Thyroid gland (tissue), 4 donors: ENCODE measurements around the gene CCND3. TPM values are rescaled to one million over a fixed set of nuclear protein-coding genes. Genes with fewer than 3 reads are reported as not detected.

Source experiments
- DNase-seq, 2 donors: peaks; one replicate each; pipeline ENCODE4 v3.0.0-alpha.2; 2019
- H3K27ac ChIP-seq, 3 donors: fragments of 200-600 bp; sonication (generic); 1 replicate in 2 of 3; 2 replicates in 1 of 3; pipeline ENCODE4 v1.5.1; 2016 to 2019; ENCODE audit warnings: mild to moderate bottlenecking in 1 of 3, moderate library complexity in 1 of 3
- H3K27me3 ChIP-seq: fragments of 200-600 bp; sonication (generic); one replicate; pipeline ENCODE4 v1.5.1; 2019
- H3K36me3 ChIP-seq, 2 donors: fragments of 200-600 bp; sonication (generic); one replicate each; pipeline ENCODE4 v1.5.1; 2016 to 2019
- H3K4me1 ChIP-seq, 2 donors: fragments of 200-600 bp; sonication (generic); one replicate each; pipeline ENCODE4 v1.5.1; 2017 to 2019
- H3K4me3 ChIP-seq, 3 donors: fragments of 200-600 bp; sonication (generic); replicated peaks in 1 of 3; 1 replicate in 2 of 3; 2 replicates in 1 of 3; pipeline ENCODE4 v1.5.1; 2016; ENCODE audit warnings: mild to moderate bottlenecking in 1 of 3
- H3K9me3 ChIP-seq: fragments of 200-600 bp; sonication (generic); one replicate; pipeline ENCODE4 v1.5.1; 2017
- POLR2A ChIP-seq, 2 donors: fragments of 450-650 bp; IDR thresholded peaks; one replicate each; pipeline ENCODE4 v1.6.1; 2017; ENCODE audit warnings: antibody characterized with exemption in 2 of 2, mild to moderate bottlenecking in 2 of 2, moderate library complexity in 1 of 2
- WGBS, 2 donors: methylation state at CpG; one replicate each; pipeline ENCODE4 v1.1.5; 2017; 5-methylcytosine and 5-hydroxymethylcytosine counted together
- intact Hi-C: fragments of 100-400 bp; cut with DNase I; formaldehyde crosslinking; loops from one replicate; pipeline ENCODE4 v1.15.1; 2023
- total RNA-seq, 4 donors: library from RNA; depleted of rRNA; stranded (reverse); fragments of >200 nt; gene quantifications; one replicate each; pipeline ENCODE4 v1.2.3, GENCODE V29; 2016
- TF ChIP-seq, protein P1 (sequence below), 6 experiments: fragments of 200-600 bp in 3 of 6; fragments of 450-650 bp in 3 of 6; sonication (generic) in 3 of 6; IDR thresholded peaks; one replicate each; pipeline ENCODE4 v1.5.1; 2016 to 2019; ENCODE audit warnings: antibody characterized with exemption in 6 of 6, mild to moderate bottlenecking in 2 of 6, inconsistent platforms in 1 of 6, moderate library complexity in 1 of 6

Gene CCND3
- total RNA-seq, 4 donors from 2014 or later = 103 to 204 (median 166) TPM

DNA sequence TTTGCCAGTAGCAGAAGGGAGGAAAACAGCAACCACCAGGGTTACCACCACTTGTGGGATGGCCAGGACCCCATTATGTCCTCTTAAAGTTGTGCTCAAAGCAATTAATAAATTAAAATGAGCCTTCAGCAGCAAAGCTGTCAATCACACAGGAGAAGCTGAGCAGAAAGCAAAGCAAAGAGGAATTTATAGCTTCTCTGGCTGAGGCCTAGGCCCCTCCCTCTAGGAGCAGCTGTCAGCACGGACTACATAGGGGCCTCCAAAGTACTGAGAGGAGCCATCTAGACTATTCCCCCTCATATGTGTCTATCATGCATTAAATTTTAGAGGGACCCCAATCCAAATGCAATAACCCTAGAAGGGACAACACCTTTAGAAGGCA lies 6.4 kb downstream of the CCND3 start:
- no peak overlapping the region for H3K4me3 ChIP-seq
- H3K27ac ChIP-seq = no peak overlapping the region
- no peak for DNase-seq
- WGBS, 2 donors = 83 to 100% methylated on average over 1 of the region's 1 CpG
- peaks cover 9 to 27% of the 10 kb centered on the region in 2 donors for H3K4me1 ChIP-seq
- intact Hi-C loops = loop anchor here (5.0 kb wide), 2 partner anchors 88 to 107 kb away; no protein-coding TSS in a partner anchor
- H3K36me3 ChIP-seq = peaks cover 43 to 51% of the 10 kb centered on the region in 2 donors
- TF ChIP-seq POLR2A (IDR thresholded peaks at IDR 0.05) = no peak
- TF ChIP-seq, protein P1, sequence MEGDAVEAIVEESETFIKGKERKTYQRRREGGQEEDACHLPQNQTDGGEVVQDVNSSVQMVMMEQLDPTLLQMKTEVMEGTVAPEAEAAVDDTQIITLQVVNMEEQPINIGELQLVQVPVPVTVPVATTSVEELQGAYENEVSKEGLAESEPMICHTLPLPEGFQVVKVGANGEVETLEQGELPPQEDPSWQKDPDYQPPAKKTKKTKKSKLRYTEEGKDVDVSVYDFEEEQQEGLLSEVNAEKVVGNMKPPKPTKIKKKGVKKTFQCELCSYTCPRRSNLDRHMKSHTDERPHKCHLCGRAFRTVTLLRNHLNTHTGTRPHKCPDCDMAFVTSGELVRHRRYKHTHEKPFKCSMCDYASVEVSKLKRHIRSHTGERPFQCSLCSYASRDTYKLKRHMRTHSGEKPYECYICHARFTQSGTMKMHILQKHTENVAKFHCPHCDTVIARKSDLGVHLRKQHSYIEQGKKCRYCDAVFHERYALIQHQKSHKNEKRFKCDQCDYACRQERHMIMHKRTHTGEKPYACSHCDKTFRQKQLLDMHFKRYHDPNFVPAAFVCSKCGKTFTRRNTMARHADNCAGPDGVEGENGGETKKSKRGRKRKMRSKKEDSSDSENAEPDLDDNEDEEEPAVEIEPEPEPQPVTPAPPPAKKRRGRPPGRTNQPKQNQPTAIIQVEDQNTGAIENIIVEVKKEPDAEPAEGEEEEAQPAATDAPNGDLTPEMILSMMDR (IDR thresholded peaks at IDR 0.05) = no peak
- H3K9me3 ChIP-seq = no peaks in the 10 kb centered on the region
- no peaks in the 10 kb centered on the region for H3K27me3 ChIP-seq

GRCh38 chr6:41934278-41935192 lies 7.1 kb downstream of the CCND3 start:
- TF ChIP-seq, protein P1 (IDR thresholded peaks at IDR 0.05) = no peak
- no peak for TF ChIP-seq POLR2A (IDR thresholded peaks at IDR 0.05)
- WGBS, 2 donors = 82 to 88% methylated on average over 7 of the region's 7 CpGs
- no peak for DNase-seq
- H3K4me3 ChIP-seq = no peak overlapping the region
- H3K9me3 ChIP-seq = no peaks in the 10 kb centered on the region
- intact Hi-C loops = loop anchor here (5.0 kb wide), 2 partner anchors 87 to 108 kb away; no protein-coding TSS in a partner anchor
- no peak overlapping the region for H3K27ac ChIP-seq
- H3K36me3 ChIP-seq = peaks cover 48 to 57% of the 10 kb centered on the region in 2 donors
- H3K4me1 ChIP-seq = peaks cover 3 to 20% of the 10 kb centered on the region in 2 donors
- no peaks in the 10 kb centered on the region for H3K27me3 ChIP-seq

GRCh38 chr6:41932378-41932777 lies 9.2 kb downstream of the CCND3 start:
- peak in 1 of 2 donors; percentile 3 for TF ChIP-seq POLR2A (IDR thresholded peaks at IDR 0.05)
- TF ChIP-seq, protein P1 (IDR thresholded peaks at IDR 0.05) = no peak
- 92 to 93% methylated on average over 10 to 15 of the region's 15 CpGs for WGBS, 2 donors
- Histone ChIP-seq H3K27ac (no peak overlapping the region), H3K4me3 (no peak overlapping the region), H3K9me3 (no peaks in the 10 kb centered on the region), H3K27me3 (no peaks in the 10 kb centered on the region), H3K4me1 (no peaks in the 10 kb centered on the region), H3K36me3 (peaks cover 54 to 74% of the 10 kb centered on the region in 2 donors)
- intact Hi-C loops = no loop called here
- DNase-seq = no peak

DNA sequence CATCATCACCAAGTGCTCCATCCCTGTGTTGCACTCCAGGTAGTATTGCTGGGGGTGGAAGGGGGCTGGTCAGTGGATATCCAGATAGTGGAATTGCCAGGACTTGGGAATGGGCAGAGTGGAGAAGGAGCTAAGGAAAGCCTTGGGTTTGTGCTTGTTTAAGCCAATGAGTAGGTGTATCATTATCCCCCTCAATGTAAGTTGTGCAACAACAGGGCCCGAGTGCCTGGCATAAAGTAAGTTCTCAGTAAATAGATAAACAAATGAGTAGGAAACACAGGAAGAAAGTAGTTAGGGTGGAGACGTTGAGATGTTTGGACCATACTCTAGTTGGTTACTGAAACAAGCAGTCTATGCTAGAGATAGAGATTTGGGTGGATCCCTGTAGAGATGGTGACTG lies 9.8 kb downstream of the CCND3 start:
- Histone ChIP-seq H3K4me3 (no peak overlapping the region), H3K4me1 (no peaks in the 10 kb centered on the region), H3K27ac (no peak overlapping the region), H3K9me3 (no peaks in the 10 kb centered on the region), H3K27me3 (no peaks in the 10 kb centered on the region), H3K36me3 (peaks cover 58 to 73% of the 10 kb centered on the region in 2 donors)
- no peak for DNase-seq
- intact Hi-C loops = no loop called here
- 72 to 75% methylated on average over 2 of the region's 2 CpGs for WGBS, 2 donors
- no peak for TF ChIP-seq POLR2A (IDR thresholded peaks at IDR 0.05)
- TF ChIP-seq, protein P1 (IDR thresholded peaks at IDR 0.05) = no peak

GRCh38 chr6:41929924-41930323 lies 11.7 kb downstream of the CCND3 start:
- intact Hi-C loops = no loop called here
- H3K9me3 ChIP-seq = no peaks in the 10 kb centered on the region
- no peak for DNase-seq
- no peak overlapping the region for H3K27ac ChIP-seq
- no peak overlapping the region for H3K4me3 ChIP-seq
- H3K4me1 ChIP-seq = no peaks in the 10 kb centered on the region
- H3K36me3 ChIP-seq = peaks cover 48 to 64% of the 10 kb centered on the region in 2 donors
- TF ChIP-seq POLR2A (IDR thresholded peaks at IDR 0.05) = no peak
- TF ChIP-seq, protein P1 (IDR thresholded peaks at IDR 0.05) = no peak
- H3K27me3 ChIP-seq = no peaks in the 10 kb centered on the region
- WGBS, 2 donors = 90 to 91% methylated on average over 6 of the region's 6 CpGs
